K562 (cell line): ENCODE data around the gene PYM1. TPM values are rescaled to one million over a fixed set of nuclear protein-coding genes. Genes with fewer than 3 reads are reported as not detected.

Experiments
- ARID2 ChIP-seq: fragments of 450-650 bp; IDR thresholded peaks from 2 replicates; pipeline ENCODE4 v1.6.1; 2017; ENCODE audit warnings: antibody characterized with exemption, mild to moderate bottlenecking
- CTBP1 ChIP-seq: fragments of 450-650 bp; IDR thresholded peaks from 2 replicates; pipeline ENCODE4 v1.6.1; 2016; ENCODE audit warnings: borderline replicate concordance
- HDAC8 ChIP-seq: fragments of 450-650 bp; IDR thresholded peaks from 2 replicates; pipeline ENCODE4 v1.6.1; 2016; ENCODE audit warnings: mild to moderate bottlenecking, missing genetic modification characterization, moderate library complexity, missing compliant biosample characterization
- HNRNPK ChIP-seq: fragments of 200-400 bp; formaldehyde crosslinking; IDR thresholded peaks from one replicate; pipeline ENCODE4 v1.6.1; 2018; ENCODE audit warnings: mild to moderate bottlenecking, low read depth, low read length; ENCODE audit not compliant: poor library complexity, severe bottlenecking
- JUND ChIP-seq, 2 experiments: IDR thresholded peaks; 2 replicates in 1 of 2; 3 replicates in 1 of 2; pipeline ENCODE4 v1.6.1; 2011; ENCODE audit warnings: borderline replicate concordance in 2 of 2, low read depth in 2 of 2, low read length in 2 of 2, improper control_type of control experiment in 1 of 2, missing biosample characterization in 1 of 2, missing genetic modification characterization in 1 of 2, missing genetic modification reagents in 1 of 2
- LCOR ChIP-seq: sonication (generic); formaldehyde crosslinking; IDR thresholded peaks from 2 replicates; pipeline ENCODE4 v1.8.0; 2022; ENCODE audit warnings: mild to moderate bottlenecking, missing genetic modification reagents
- SMAD2 ChIP-seq: fragments of 150-350 bp; IDR thresholded peaks from 2 replicates; pipeline ENCODE4 v1.6.1; 2014; ENCODE audit warnings: low read depth, mild to moderate bottlenecking, low read length
- ZNF23 ChIP-seq: fragments of 250-450 bp; sonication (Bioruptor Pico); IDR thresholded peaks from 2 replicates; pipeline ENCODE4 v1.4.0; 2020; ENCODE audit warnings: mild to moderate bottlenecking
- ZNF354B ChIP-seq: fragments of 250-450 bp; sonication (Bioruptor Pico); IDR thresholded peaks from 2 replicates; pipeline ENCODE4 v1.4.0; 2020
- ZNF507 ChIP-seq: conservative IDR thresholded peaks from 2 replicates; pipeline ENCODE4 v1.6.1; 2017; ENCODE audit warnings: missing genetic modification characterization, missing compliant biosample characterization
- ZNF583 ChIP-seq: fragments of 250-450 bp; sonication (Bioruptor Pico); IDR thresholded peaks from 2 replicates; pipeline ENCODE4 v1.4.0; 2020
- polyA plus RNA-seq, 8 experiments: library from polyadenylated mRNA; depleted of rRNA in 4 of 8; stranded (reverse) in 5 of 8; unstranded in 3 of 8; fragments of >200 nt; fragmentation: Nextera tagmentation in 2 of 8; fragmentation: Illumina TruSeq in 1 of 8; extraction: Ambion mirVana in 2 of 8; extraction: Trizol in 1 of 8; gene quantifications; 2 replicates each; pipeline versions ENCODE4 v1.2.1 to v1.2.3, GENCODE V29; 2011 to 2014; ENCODE audit warnings: inconsistent platforms in 1 of 8, missing spikeins in 1 of 8
- total RNA-seq, 7 experiments: library from RNA; depleted of rRNA in 6 of 7; stranded (reverse); fragments of >200 nt in 6 of 7; fragmentation: Illumina TruSeq in 2 of 7; extraction: Trizol in 2 of 7; gene quantifications; 2 replicates each; pipeline versions ENCODE4 v1.2.1 to v1.2.3, GENCODE V29; 2011 to 2021; ENCODE audit warnings: low replicate concordance in 1 of 7
- TF ChIP-seq, protein P1 (sequence below): IDR thresholded peaks from 2 replicates; pipeline ENCODE4 v1.6.1; 2011; ENCODE audit warnings: borderline replicate concordance, low read depth, mild to moderate bottlenecking, moderate library complexity, low read length; ENCODE audit not compliant: insufficient read depth, poor library complexity, severe bottlenecking
- TF ChIP-seq, protein P2 (sequence below), 2 experiments: fragments of 200-800 bp in 1 of 2; sonication (Bioruptor generic) in 1 of 2; sonication (generic) in 1 of 2; formaldehyde crosslinking in 1 of 2; IDR thresholded peaks in 1 of 2; conservative IDR thresholded peaks in 1 of 2; 2 replicates each; pipeline versions ENCODE4 v1.5.0 to v1.6.1; 2016 to 2020; ENCODE audit warnings: missing compliant biosample characterization in 1 of 2, missing genetic modification characterization in 1 of 2, missing genetic modification reagents in 1 of 2
- TF ChIP-seq, protein P3 (sequence below): fragments of 250-450 bp; sonication (Bioruptor Pico); IDR thresholded peaks from 2 replicates; pipeline ENCODE4 v1.5.0; 2021; ENCODE audit warnings: mild to moderate bottlenecking, borderline replicate concordance
- TF ChIP-seq, protein P4 (sequence below), 3 experiments: fragments of 200-800 bp in 1 of 3; fragments of 250-450 bp in 1 of 3; fragments of 450-650 bp in 1 of 3; sonication (Bioruptor Pico) in 1 of 3; sonication (Bioruptor generic) in 1 of 3; formaldehyde crosslinking in 1 of 3; IDR thresholded peaks; 2 replicates each; pipeline versions ENCODE4 v1.6.1 to v1.8.0; 2016 to 2022; ENCODE audit warnings: mild to moderate bottlenecking in 2 of 3, missing genetic modification characterization in 2 of 3, missing compliant biosample characterization in 1 of 3, moderate library complexity in 1 of 3
- TF ChIP-seq, protein P5 (sequence below): fragments of 450-650 bp; IDR thresholded peaks from 2 replicates; pipeline ENCODE4 v1.6.1; 2016; ENCODE audit warnings: missing biosample characterization, missing genetic modification characterization

PYM1 gene
- total and polyA plus RNA-seq, 9 of the 15 experiments (the other 6 are each of a cell fraction or from before 2014, with no cell fraction given), result 29.0 to 51.3 (median 34.1) TPM

DNA sequence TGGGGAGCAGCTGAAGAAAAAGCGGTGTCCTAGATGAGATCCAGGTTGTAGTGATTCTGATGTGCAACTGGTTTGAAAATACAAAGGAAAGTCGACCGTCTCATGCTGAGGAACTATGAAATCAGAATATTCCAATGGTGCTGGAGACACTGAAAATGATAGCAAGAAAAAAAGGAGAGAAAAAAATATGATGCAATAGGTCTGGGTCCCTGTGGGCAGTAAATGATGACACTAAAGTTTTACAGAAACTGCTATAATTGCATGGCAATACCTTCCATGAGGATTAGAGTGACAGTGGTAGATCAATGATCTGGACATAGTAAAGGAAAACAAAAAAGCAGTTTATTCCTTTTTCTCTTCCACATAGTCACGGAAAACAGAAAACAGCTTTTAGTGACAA lies 2.3 kb downstream of the PYM1 start (continued):
- TF ChIP-seq, protein P1, sequence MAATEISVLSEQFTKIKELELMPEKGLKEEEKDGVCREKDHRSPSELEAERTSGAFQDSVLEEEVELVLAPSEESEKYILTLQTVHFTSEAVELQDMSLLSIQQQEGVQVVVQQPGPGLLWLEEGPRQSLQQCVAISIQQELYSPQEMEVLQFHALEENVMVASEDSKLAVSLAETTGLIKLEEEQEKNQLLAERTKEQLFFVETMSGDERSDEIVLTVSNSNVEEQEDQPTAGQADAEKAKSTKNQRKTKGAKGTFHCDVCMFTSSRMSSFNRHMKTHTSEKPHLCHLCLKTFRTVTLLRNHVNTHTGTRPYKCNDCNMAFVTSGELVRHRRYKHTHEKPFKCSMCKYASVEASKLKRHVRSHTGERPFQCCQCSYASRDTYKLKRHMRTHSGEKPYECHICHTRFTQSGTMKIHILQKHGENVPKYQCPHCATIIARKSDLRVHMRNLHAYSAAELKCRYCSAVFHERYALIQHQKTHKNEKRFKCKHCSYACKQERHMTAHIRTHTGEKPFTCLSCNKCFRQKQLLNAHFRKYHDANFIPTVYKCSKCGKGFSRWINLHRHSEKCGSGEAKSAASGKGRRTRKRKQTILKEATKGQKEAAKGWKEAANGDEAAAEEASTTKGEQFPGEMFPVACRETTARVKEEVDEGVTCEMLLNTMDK, result no peak
- TF ChIP-seq, protein P2, sequence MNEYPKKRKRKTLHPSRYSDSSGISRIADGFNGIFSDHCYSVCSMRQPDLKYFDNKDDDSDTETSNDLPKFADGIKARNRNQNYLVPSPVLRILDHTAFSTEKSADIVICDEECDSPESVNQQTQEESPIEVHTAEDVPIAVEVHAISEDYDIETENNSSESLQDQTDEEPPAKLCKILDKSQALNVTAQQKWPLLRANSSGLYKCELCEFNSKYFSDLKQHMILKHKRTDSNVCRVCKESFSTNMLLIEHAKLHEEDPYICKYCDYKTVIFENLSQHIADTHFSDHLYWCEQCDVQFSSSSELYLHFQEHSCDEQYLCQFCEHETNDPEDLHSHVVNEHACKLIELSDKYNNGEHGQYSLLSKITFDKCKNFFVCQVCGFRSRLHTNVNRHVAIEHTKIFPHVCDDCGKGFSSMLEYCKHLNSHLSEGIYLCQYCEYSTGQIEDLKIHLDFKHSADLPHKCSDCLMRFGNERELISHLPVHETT (CRISPR knock-in tag; conservative IDR thresholded peaks at IDR 0.05 in 1 of 2, IDR thresholded peaks at IDR 0.05 in 1 of 2), result no peak
- no peak for TF ChIP-seq CTBP1
- TF ChIP-seq, protein P3, sequence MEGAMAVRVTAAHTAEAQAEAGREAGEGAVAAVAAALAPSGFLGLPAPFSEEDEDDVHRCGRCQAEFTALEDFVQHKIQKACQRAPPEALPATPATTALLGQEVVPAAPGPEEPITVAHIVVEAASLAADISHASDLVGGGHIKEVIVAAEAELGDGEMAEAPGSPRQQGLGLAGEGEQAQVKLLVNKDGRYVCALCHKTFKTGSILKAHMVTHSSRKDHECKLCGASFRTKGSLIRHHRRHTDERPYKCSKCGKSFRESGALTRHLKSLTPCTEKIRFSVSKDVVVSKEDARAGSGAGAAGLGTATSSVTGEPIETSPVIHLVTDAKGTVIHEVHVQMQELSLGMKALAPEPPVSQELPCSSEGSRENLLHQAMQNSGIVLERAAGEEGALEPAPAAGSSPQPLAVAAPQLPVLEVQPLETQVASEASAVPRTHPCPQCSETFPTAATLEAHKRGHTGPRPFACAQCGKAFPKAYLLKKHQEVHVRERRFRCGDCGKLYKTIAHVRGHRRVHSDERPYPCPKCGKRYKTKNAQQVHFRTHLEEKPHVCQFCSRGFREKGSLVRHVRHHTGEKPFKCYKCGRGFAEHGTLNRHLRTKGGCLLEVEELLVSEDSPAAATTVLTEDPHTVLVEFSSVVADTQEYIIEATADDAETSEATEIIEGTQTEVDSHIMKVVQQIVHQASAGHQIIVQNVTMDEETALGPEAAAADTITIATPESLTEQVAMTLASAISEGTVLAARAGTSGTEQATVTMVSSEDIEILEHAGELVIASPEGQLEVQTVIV, result no peak
- TF ChIP-seq SMAD2, result no peak
- TF ChIP-seq ZNF23, result no peak
- TF ChIP-seq ARID2, result no peak
- no peak for TF ChIP-seq HDAC8 (tag)
- no peak for TF ChIP-seq ZNF354B (CRISPR knock-in tag)
- TF ChIP-seq HNRNPK, result no peak
- TF ChIP-seq LCOR (CRISPR knock-in tag), result no peak
- TF ChIP-seq JUND (IDR thresholded peaks at IDR 0.05; ENCODE audit: borderline replicate concordance, low read depth, low read length), result 0 out of 2 replicates have a peak, but pooled peaks have one; percentile 18
- no peak for TF ChIP-seq JUND (tag; IDR thresholded peaks at IDR 0.05; ENCODE audit: borderline replicate concordance, low read depth, low read length)
- no peak for TF ChIP-seq ZNF583
- TF ChIP-seq ZNF507, result no peak
- TF ChIP-seq, protein P4, sequence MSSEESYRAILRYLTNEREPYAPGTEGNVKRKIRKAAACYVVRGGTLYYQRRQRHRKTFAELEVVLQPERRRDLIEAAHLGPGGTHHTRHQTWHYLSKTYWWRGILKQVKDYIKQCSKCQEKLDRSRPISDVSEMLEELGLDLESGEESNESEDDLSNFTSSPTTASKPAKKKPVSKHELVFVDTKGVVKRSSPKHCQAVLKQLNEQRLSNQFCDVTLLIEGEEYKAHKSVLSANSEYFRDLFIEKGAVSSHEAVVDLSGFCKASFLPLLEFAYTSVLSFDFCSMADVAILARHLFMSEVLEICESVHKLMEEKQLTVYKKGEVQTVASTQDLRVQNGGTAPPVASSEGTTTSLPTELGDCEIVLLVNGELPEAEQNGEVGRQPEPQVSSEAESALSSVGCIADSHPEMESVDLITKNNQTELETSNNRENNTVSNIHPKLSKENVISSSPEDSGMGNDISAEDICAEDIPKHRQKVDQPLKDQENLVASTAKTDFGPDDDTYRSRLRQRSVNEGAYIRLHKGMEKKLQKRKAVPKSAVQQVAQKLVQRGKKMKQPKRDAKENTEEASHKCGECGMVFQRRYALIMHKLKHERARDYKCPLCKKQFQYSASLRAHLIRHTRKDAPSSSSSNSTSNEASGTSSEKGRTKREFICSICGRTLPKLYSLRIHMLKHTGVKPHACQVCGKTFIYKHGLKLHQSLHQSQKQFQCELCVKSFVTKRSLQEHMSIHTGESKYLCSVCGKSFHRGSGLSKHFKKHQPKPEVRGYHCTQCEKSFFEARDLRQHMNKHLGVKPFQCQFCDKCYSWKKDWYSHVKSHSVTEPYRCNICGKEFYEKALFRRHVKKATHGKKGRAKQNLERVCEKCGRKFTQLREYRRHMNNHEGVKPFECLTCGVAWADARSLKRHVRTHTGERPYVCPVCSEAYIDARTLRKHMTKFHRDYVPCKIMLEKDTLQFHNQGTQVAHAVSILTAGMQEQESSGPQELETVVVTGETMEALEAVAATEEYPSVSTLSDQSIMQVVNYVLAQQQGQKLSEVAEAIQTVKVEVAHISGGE (CRISPR knock-in tag; IDR thresholded peaks at IDR 0.05), result no peak
- TF ChIP-seq, protein P5, sequence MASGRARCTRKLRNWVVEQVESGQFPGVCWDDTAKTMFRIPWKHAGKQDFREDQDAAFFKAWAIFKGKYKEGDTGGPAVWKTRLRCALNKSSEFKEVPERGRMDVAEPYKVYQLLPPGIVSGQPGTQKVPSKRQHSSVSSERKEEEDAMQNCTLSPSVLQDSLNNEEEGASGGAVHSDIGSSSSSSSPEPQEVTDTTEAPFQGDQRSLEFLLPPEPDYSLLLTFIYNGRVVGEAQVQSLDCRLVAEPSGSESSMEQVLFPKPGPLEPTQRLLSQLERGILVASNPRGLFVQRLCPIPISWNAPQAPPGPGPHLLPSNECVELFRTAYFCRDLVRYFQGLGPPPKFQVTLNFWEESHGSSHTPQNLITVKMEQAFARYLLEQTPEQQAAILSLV (tag), result peak; percentile 90
